CD4-positive, alpha-beta T cell treated with Interleukin-4 for 4 hours (primary cell): Measurements from ENCODE around the gene FCN2.

Experiments
- DNase-seq: peaks from one replicate; pipeline ENCODE4 v3.0.0-alpha.2; 2020

Gene FCN2

DNA sequence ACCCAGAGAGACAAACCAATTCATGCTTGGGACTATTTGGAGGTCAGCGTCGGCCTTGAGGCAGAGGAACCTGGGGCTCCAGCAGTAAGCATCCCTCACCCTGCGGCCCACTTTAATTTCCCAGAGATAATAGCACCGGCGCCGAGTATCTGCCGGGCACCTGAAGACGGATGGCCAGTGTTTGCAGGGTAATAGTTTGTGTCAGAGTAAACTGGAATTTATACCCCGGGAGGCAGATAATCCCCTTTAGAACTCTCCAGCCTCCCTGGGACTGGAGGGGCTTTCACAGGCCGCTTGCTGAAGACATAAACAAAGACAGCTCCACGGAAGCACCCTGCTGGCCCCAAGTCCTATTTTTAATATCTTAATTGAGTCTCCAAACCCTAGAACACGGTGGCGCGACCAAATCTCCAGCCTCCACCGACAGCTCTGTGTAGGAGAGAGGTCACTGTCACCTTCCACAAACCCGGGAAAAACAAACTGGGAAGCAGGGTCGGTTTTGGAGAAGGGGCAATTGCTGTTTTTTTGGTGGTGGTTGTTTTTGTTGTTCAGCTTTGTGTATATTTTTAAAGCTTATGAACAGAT lies 54.5 kb downstream of the FCN2 start:
- no peak for DNase-seq

DNA sequence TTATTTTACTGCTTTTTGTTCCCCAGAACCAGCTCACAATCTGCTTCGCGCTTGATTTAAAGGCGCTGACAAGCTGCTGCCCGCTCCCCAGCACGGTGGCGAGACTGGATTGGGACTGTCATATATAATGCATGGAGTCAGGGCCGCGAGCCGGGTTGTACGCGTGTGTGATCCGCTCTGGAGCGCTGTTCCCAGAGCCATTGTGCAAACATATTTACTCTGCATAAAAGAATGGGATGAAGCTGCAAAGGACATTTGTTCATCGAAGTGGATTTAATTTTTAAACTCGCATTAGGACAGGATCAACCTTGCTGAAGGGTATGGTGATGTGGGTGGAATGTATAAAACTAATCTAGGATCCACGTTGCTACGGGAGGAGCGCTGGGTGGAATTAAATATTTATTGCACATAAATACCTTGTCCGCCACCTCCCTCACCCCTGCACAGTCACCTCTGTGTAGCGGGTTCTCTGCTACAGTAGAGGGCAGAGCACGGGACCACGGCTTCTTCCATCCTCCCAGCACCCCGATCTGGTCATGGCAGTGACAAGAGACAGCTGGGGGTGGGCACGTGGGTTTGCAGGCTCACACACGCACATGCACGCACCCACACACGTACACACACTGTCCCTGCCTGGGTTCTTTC lies 55.2 kb downstream of the FCN2 start:
- DNase-seq, result no peak

DNA sequence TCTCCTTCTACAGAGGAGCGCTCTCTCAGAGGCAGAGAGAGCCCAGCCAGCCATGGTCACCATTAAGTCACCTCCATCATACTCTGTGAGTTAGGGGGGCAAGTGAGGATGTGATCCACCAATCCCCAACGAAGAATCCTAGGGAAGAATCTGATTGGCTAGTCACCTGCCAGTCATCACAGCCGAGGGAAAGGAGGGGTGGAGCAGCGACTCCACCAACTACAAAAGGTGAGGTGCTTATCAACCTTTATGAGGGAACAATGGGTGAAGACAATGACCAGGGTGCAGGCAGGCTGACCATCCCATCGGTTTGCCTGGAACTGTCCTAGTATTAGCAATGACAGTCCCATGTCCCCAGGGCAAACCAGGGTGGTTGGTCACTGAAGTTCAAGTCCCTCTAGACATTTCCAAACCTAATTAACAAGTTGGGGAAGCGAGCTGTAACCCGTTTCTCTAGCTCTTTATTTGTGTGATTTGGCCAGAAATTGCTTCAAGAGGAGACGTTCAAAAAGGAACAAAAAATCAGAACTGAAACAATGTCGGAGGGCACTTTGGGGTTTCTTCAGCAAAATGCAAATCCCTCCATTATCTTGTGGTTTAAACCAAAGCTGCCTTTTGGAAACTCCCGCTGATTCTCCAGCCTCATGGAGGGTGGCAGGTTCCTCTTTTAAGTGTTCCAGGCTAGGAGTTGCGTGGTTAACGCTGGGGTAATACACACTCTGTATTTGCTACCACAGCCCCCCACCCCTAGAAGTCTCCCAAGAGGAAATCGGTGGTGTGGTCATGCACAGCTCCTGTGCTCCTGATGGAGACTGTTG lies 55.9 kb downstream of the FCN2 start:
- peak; percentile 30 for DNase-seq
